MM.1S (cell line): ENCODE results near the gene PTPRN2.

ENCODE experiments used
- DNase-seq: peaks from one replicate; pipeline ENCODE4 v3.0.0-alpha.2; 2015
- H2AFZ ChIP-seq: fragments of 300-600 bp; sonication (generic); 2 replicates; pipeline ENCODE4 v1.6.0; 2016; ENCODE audit warnings: antibody characterized with exemption, low read length
- H3F3A ChIP-seq: fragments of 300-600 bp; sonication (generic); 2 replicates; pipeline ENCODE4 v1.6.1; 2016; ENCODE audit warnings: mild to moderate bottlenecking, antibody characterized with exemption, low read length, moderate library complexity, mixed read lengths; ENCODE audit not compliant: insufficient read depth
- H3K27ac ChIP-seq: fragments of 300-600 bp; sonication (generic); 2 replicates; pipeline ENCODE4 v1.5.1; 2016; ENCODE audit warnings: mild to moderate bottlenecking, low read length
- H3K27me3 ChIP-seq: fragments of 300-600 bp; sonication (generic); replicated peaks from 2 replicates; pipeline ENCODE4 v1.6.0; 2016; ENCODE audit warnings: low read length; ENCODE audit not compliant: insufficient read depth
- H3K36me3 ChIP-seq: fragments of 300-600 bp; sonication (generic); replicated peaks from 2 replicates; pipeline ENCODE4 v1.6.1; 2016; ENCODE audit warnings: mild to moderate bottlenecking, low read length, mixed read lengths; ENCODE audit not compliant: insufficient read depth
- H3K4me1 ChIP-seq: fragments of 300-600 bp; sonication (generic); 2 replicates; pipeline ENCODE4 v1.6.1; 2016; ENCODE audit warnings: low read length, mixed read lengths
- H3K4me2 ChIP-seq: fragments of 300-600 bp; sonication (generic); 2 replicates; pipeline ENCODE4 v1.6.0; 2016; ENCODE audit warnings: low read depth, low read length
- H3K4me3 ChIP-seq: fragments of 300-600 bp; sonication (generic); 2 replicates; pipeline ENCODE4 v1.5.1; 2016; ENCODE audit warnings: low read length, mixed read lengths
- H3K79me2 ChIP-seq: fragments of 300-600 bp; sonication (generic); 2 replicates; pipeline ENCODE4 v1.6.1; 2016; ENCODE audit warnings: mixed run types, low read length, mixed read lengths
- H3K9ac ChIP-seq: fragments of 300-600 bp; sonication (generic); 2 replicates; pipeline ENCODE4 v1.6.1; 2016; ENCODE audit warnings: low read length, mixed read lengths
- H3K9me2 ChIP-seq: fragments of 300-600 bp; sonication (generic); replicated peaks from 2 replicates; pipeline ENCODE4 v1.6.1; 2016; ENCODE audit warnings: mild to moderate bottlenecking, low read length, mixed read lengths; ENCODE audit not compliant: insufficient read depth
- H3K9me3 ChIP-seq: fragments of 300-600 bp; sonication (generic); replicated peaks from 2 replicates; pipeline ENCODE4 v1.6.1; 2016; ENCODE audit warnings: mild to moderate bottlenecking, low read length, mixed read lengths; ENCODE audit not compliant: insufficient read depth
- H4K20me1 ChIP-seq: fragments of 300-600 bp; sonication (generic); 2 replicates; pipeline ENCODE4 v1.6.1; 2016; ENCODE audit warnings: mild to moderate bottlenecking, low read length, moderate library complexity, mixed read lengths; ENCODE audit not compliant: insufficient read depth
- CTCF ChIP-seq: fragments of 300-600 bp; sonication (generic); IDR thresholded peaks from 2 replicates; pipeline ENCODE4 v1.5.1; 2016; ENCODE audit warnings: antibody characterized with exemption, low read length, mixed read lengths
- EZH2 ChIP-seq: fragments of 300-600 bp; sonication (generic); optimal IDR thresholded peaks from 2 replicates; pipeline ENCODE3; 2017; ENCODE audit warnings: low read depth, mild to moderate bottlenecking, antibody characterized with exemption, low read length, mixed read lengths
- EZH2phosphoT487 ChIP-seq: fragments of 300-600 bp; sonication (generic); IDR thresholded peaks from 2 replicates; pipeline ENCODE4 v1.6.1; 2018; ENCODE audit warnings: antibody characterized with exemption, low read length

The PTPRN2 gene

GRCh38 chr7:157658851-157659412 is 928.7 kb downstream of the PTPRN2 start:
- DNase-seq = no peak
- Histone ChIP-seq H2AFZ (0 out of 2 replicates have a peak overlapping the region, but pooled peaks have one; percentile 45), H3K36me3 (no peaks in the 10 kb centered on the region), H3K9me3 (no peaks in the 10 kb centered on the region), H4K20me1 (no peaks in the 10 kb centered on the region), H3K27ac (no peak overlapping the region), H3K4me3 (peak overlapping the region; percentile 54), H3K4me1 (no peaks in the 10 kb centered on the region), H3K4me2 (peak overlapping the region; percentile 50; the same call in 1 of the 2 replicates), H3K27me3 (peaks cover 83% of the 10 kb centered on the region), H3K9me2 (no peaks in the 10 kb centered on the region), H3F3A (no peaks in the 10 kb centered on the region), H3K79me2 (no peaks in the 10 kb centered on the region), H3K9ac (no peak overlapping the region)
- TF ChIP-seq CTCF (no peak), EZH2 (no peak), EZH2phosphoT487 (no peak)

- H3F3A ChIP-seq = no peaks in the 10 kb centered on the region
- no peak overlapping the region for H3K27ac ChIP-seq
- no peaks in the 10 kb centered on the region for H3K9me2 ChIP-seq
- peak overlapping the region; percentile 50; the same call in 1 of the 2 replicates for H3K4me2 ChIP-seq
- H3K4me3 ChIP-seq = peak overlapping the region; percentile 54
- no peaks in the 10 kb centered on the region for H3K9me3 ChIP-seq
- H4K20me1 ChIP-seq = no peaks in the 10 kb centered on the region
- 0 out of 2 replicates have a peak overlapping the region, but pooled peaks have one; percentile 45 for H2AFZ ChIP-seq
- DNase-seq = no peak
- peaks cover 80% of the 10 kb centered on the region for H3K27me3 ChIP-seq
- H3K36me3 ChIP-seq = no peaks in the 10 kb centered on the region
- no peaks in the 10 kb centered on the region for H3K4me1 ChIP-seq
- TF ChIP-seq EZH2phosphoT487 (no peak), CTCF (no peak), EZH2 (no peak)
- no peaks in the 10 kb centered on the region for H3K79me2 ChIP-seq
- H3K9ac ChIP-seq = no peak overlapping the region
Measured at GRCh38 chr7:157657741-157658740, 929.6 kb downstream of the PTPRN2 start.

- peaks cover 80% of the 10 kb centered on the region for H3K27me3 ChIP-seq
- no peak for DNase-seq
- no peaks in the 10 kb centered on the region for H3K4me1 ChIP-seq
- H3K9me2 ChIP-seq = no peaks in the 10 kb centered on the region
- no peaks in the 10 kb centered on the region for H3F3A ChIP-seq
- TF ChIP-seq EZH2 = no peak
- no peak for TF ChIP-seq CTCF
- no peak overlapping the region for H3K9ac ChIP-seq
- H3K36me3 ChIP-seq = no peaks in the 10 kb centered on the region
- H2AFZ ChIP-seq = no peak overlapping the region
- no peak overlapping the region for H3K27ac ChIP-seq
- H3K9me3 ChIP-seq = no peaks in the 10 kb centered on the region
- H4K20me1 ChIP-seq = no peaks in the 10 kb centered on the region
- H3K79me2 ChIP-seq = no peaks in the 10 kb centered on the region
- H3K4me2 ChIP-seq = no peak overlapping the region
- H3K4me3 ChIP-seq = no peak overlapping the region
Measured at GRCh38 chr7:157656195-157656769, 931.3 kb downstream of the PTPRN2 start.
